ENCODE data around the gene NR3C2.

Gene NR3C2

DNA sequence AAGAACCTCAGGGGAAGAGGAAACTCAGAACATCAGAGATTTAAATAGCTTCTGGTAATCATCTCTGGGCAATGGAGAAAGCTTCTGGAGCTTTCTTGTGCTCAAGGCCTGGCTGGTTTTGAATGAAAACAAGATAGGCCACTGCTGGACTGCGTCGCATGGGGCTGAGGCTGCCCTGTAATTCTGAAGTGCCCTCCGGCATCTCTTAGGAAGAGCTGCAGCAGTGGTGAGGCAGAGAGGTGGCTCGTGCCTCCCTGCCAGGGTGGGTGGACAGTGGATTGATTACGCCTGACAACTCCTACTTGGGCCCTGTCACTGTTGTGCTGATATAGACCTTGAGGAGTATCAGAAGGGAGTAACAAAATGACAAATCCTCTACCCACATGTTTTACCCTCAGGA is 279.7 kb downstream of the NR3C2 start:
- H3K4me3 ChIP-seq, result no peak overlapping the region
- no peak for DNase-seq (ENCODE audit: low read depth, low spot score)
- H3K27ac ChIP-seq, result no peak overlapping the region
- H3K9me3 ChIP-seq (ENCODE audit: low read depth, low read length), result no peaks in the 10 kb centered on the region
- no peak overlapping the region for H3K9ac ChIP-seq (ENCODE audit: insufficient read length)
- TF ChIP-seq FOXP2 (optimal IDR thresholded peaks at IDR 0.05; ENCODE audit: control extremely low read depth, extremely low read length, insufficient read depth), result no peak
- no peak for TF ChIP-seq POLR2AphosphoS5 (IDR thresholded peaks at IDR 0.05; ENCODE audit: borderline replicate concordance, low read depth, low read length)
- TF ChIP-seq EZH2 (IDR thresholded peaks at IDR 0.05), result no peak
- no peaks in the 10 kb centered on the region for H3K36me3 ChIP-seq (ENCODE audit: insufficient read depth, low read length)

DNA sequence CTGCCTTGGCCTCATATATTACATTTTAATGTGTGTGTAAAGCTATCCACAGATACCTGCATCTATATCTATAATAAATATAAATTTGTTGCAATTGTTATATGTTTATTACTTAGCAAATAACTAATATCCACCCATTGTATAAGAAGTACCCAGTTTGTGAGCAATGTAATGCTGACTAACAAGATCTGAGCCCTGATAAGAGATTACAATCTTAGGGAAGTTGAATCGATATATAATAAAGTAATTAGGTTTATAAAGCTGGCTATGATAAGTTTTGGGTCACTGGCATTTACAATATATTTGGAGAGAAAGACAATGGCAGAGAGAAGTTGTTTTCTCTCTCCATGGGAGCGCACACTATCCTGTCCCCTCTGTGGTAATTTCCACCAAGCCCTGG is 280.6 kb downstream of the NR3C2 start:
- no peak for TF ChIP-seq FOXP2 (optimal IDR thresholded peaks at IDR 0.05; ENCODE audit: control extremely low read depth, extremely low read length, insufficient read depth)
- TF ChIP-seq POLR2AphosphoS5 (IDR thresholded peaks at IDR 0.05; ENCODE audit: borderline replicate concordance, low read depth, low read length), result no peak
- no peak for TF ChIP-seq EZH2 (IDR thresholded peaks at IDR 0.05)
- DNase-seq (ENCODE audit: low read depth, low spot score), result no peak
- Histone ChIP-seq H3K27ac (no peak overlapping the region), H3K36me3 (ENCODE audit: insufficient read depth, low read length) (no peaks in the 10 kb centered on the region), H3K9me3 (ENCODE audit: low read depth, low read length) (no peaks in the 10 kb centered on the region), H3K4me3 (no peak overlapping the region), H3K9ac (ENCODE audit: insufficient read length) (no peak overlapping the region)

GRCh38 chr4:148159793-148160192 is 282.4 kb downstream of the NR3C2 start:
- no peak overlapping the region for H3K4me3 ChIP-seq
- no peak overlapping the region for H3K27ac ChIP-seq
- H3K9ac ChIP-seq (ENCODE audit: insufficient read length), result no peak overlapping the region
- no peak for DNase-seq (ENCODE audit: low read depth, low spot score)
- no peaks in the 10 kb centered on the region for H3K9me3 ChIP-seq (ENCODE audit: low read depth, low read length)
- no peak for TF ChIP-seq POLR2AphosphoS5 (IDR thresholded peaks at IDR 0.05; ENCODE audit: borderline replicate concordance, low read depth, low read length)
- TF ChIP-seq EZH2 (IDR thresholded peaks at IDR 0.05), result no peak
- TF ChIP-seq FOXP2 (optimal IDR thresholded peaks at IDR 0.05; ENCODE audit: control extremely low read depth, extremely low read length, insufficient read depth), result no peak
- no peaks in the 10 kb centered on the region for H3K36me3 ChIP-seq (ENCODE audit: insufficient read depth, low read length)

DNA sequence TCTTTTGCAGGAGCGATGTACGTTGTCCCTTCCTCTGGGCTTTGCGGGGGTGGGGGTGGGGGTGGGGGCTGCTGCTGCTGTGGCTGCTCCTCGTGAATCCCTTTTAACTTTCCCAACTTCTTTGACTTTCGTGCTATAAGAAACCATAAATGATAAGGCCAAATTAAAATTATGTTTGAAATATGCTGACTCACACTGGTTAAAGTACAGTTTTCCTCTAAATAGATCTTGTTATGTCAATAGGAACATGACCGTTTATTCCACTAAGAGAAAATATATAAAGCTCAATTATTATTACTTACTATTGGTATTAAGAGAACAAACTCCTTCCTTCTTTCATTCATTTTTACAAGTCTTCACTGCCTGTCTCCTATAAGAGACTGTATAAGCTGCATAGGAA is 287.4 kb downstream of the NR3C2 start:
- Histone ChIP-seq H3K27ac (no peak overlapping the region), H3K36me3 (ENCODE audit: insufficient read depth, low read length) (no peaks in the 10 kb centered on the region), H3K9ac (ENCODE audit: insufficient read length) (no peak overlapping the region), H3K4me3 (no peak overlapping the region), H3K9me3 (ENCODE audit: low read depth, low read length) (no peaks in the 10 kb centered on the region)
- no peak for DNase-seq (ENCODE audit: low read depth, low spot score)
- TF ChIP-seq FOXP2 (optimal IDR thresholded peaks at IDR 0.05; ENCODE audit: control extremely low read depth, extremely low read length, insufficient read depth), result no peak
- TF ChIP-seq EZH2 (IDR thresholded peaks at IDR 0.05), result no peak
- no peak for TF ChIP-seq POLR2AphosphoS5 (IDR thresholded peaks at IDR 0.05; ENCODE audit: borderline replicate concordance, low read depth, low read length)

GRCh38 chr4:148152868-148153625 is 289.2 kb downstream of the NR3C2 start:
- H3K36me3 ChIP-seq (ENCODE audit: insufficient read depth, low read length), result no peaks in the 10 kb centered on the region
- H3K9me3 ChIP-seq (ENCODE audit: low read depth, low read length), result no peaks in the 10 kb centered on the region
- H3K27ac ChIP-seq, result no peak overlapping the region
- no peak overlapping the region for H3K4me3 ChIP-seq
- TF ChIP-seq EZH2 (IDR thresholded peaks at IDR 0.05) (no peak), FOXP2 (optimal IDR thresholded peaks at IDR 0.05; ENCODE audit: control extremely low read depth, extremely low read length, insufficient read depth) (no peak), POLR2AphosphoS5 (IDR thresholded peaks at IDR 0.05; ENCODE audit: borderline replicate concordance, low read depth, low read length) (no peak)
- no peak for DNase-seq (ENCODE audit: low read depth, low spot score)
- no peak overlapping the region for H3K9ac ChIP-seq (ENCODE audit: insufficient read length)

- no peak overlapping the region for H3K4me3 ChIP-seq
- no peaks in the 10 kb centered on the region for H3K9me3 ChIP-seq (ENCODE audit: low read depth, low read length)
- no peaks in the 10 kb centered on the region for H3K36me3 ChIP-seq (ENCODE audit: insufficient read depth, low read length)
- no peak for TF ChIP-seq POLR2AphosphoS5 (IDR thresholded peaks at IDR 0.05; ENCODE audit: borderline replicate concordance, low read depth, low read length)
- no peak for TF ChIP-seq EZH2 (IDR thresholded peaks at IDR 0.05)
- no peak for TF ChIP-seq FOXP2 (optimal IDR thresholded peaks at IDR 0.05; ENCODE audit: control extremely low read depth, extremely low read length, insufficient read depth)
- H3K27ac ChIP-seq, result no peak overlapping the region
- DNase-seq (ENCODE audit: low read depth, low spot score), result no peak
- H3K9ac ChIP-seq (ENCODE audit: insufficient read length), result no peak overlapping the region
These were observed 290.4 kb downstream of the NR3C2 start for GRCh38 chr4:148151806-148152205.

- no peak overlapping the region for H3K4me3 ChIP-seq
- no peaks in the 10 kb centered on the region for H3K36me3 ChIP-seq (ENCODE audit: insufficient read depth, low read length)
- no peaks in the 10 kb centered on the region for H3K9me3 ChIP-seq (ENCODE audit: low read depth, low read length)
- no peak overlapping the region for H3K27ac ChIP-seq
- no peak for DNase-seq (ENCODE audit: low read depth, low spot score)
- TF ChIP-seq POLR2AphosphoS5 (IDR thresholded peaks at IDR 0.05; ENCODE audit: borderline replicate concordance, low read depth, low read length), result no peak
- TF ChIP-seq FOXP2 (optimal IDR thresholded peaks at IDR 0.05; ENCODE audit: control extremely low read depth, extremely low read length, insufficient read depth), result no peak
- TF ChIP-seq EZH2 (IDR thresholded peaks at IDR 0.05), result no peak
- H3K9ac ChIP-seq (ENCODE audit: insufficient read length), result no peak overlapping the region
These were observed 296.7 kb downstream of the NR3C2 start for GRCh38 chr4:148145475-148145874.

GRCh38 chr4:148143174-148143573 is 299.0 kb downstream of the NR3C2 start:
- H3K27ac ChIP-seq, result no peak overlapping the region
- H3K36me3 ChIP-seq (ENCODE audit: insufficient read depth, low read length), result no peaks in the 10 kb centered on the region
- TF ChIP-seq FOXP2 (optimal IDR thresholded peaks at IDR 0.05; ENCODE audit: control extremely low read depth, extremely low read length, insufficient read depth) (no peak), POLR2AphosphoS5 (IDR thresholded peaks at IDR 0.05; ENCODE audit: borderline replicate concordance, low read depth, low read length) (no peak), EZH2 (IDR thresholded peaks at IDR 0.05) (no peak)
- no peak for DNase-seq (ENCODE audit: low read depth, low spot score)
- no peak overlapping the region for H3K4me3 ChIP-seq
- H3K9me3 ChIP-seq (ENCODE audit: low read depth, low read length), result no peaks in the 10 kb centered on the region
- H3K9ac ChIP-seq (ENCODE audit: insufficient read length), result no peak overlapping the region

GRCh38 chr4:148141501-148141900 is 300.7 kb downstream of the NR3C2 start:
- Histone ChIP-seq H3K4me3 (no peak overlapping the region), H3K27ac (no peak overlapping the region), H3K36me3 (ENCODE audit: insufficient read depth, low read length) (no peaks in the 10 kb centered on the region), H3K9me3 (ENCODE audit: low read depth, low read length) (no peaks in the 10 kb centered on the region), H3K9ac (ENCODE audit: insufficient read length) (no peak overlapping the region)
- DNase-seq (ENCODE audit: low read depth, low spot score), result no peak
- TF ChIP-seq POLR2AphosphoS5 (IDR thresholded peaks at IDR 0.05; ENCODE audit: borderline replicate concordance, low read depth, low read length) (no peak), EZH2 (IDR thresholded peaks at IDR 0.05) (no peak), FOXP2 (optimal IDR thresholded peaks at IDR 0.05; ENCODE audit: control extremely low read depth, extremely low read length, insufficient read depth) (no peak)
